ENCODE results near the gene FAF1. TPM values are rescaled to one million over a fixed set of nuclear protein-coding genes. Genes with fewer than 3 reads are reported as not detected.

FAF1 gene
- total and polyA plus RNA-seq, 8 donors, result 20.1 to 144 (median 27.4) TPM

DNA sequence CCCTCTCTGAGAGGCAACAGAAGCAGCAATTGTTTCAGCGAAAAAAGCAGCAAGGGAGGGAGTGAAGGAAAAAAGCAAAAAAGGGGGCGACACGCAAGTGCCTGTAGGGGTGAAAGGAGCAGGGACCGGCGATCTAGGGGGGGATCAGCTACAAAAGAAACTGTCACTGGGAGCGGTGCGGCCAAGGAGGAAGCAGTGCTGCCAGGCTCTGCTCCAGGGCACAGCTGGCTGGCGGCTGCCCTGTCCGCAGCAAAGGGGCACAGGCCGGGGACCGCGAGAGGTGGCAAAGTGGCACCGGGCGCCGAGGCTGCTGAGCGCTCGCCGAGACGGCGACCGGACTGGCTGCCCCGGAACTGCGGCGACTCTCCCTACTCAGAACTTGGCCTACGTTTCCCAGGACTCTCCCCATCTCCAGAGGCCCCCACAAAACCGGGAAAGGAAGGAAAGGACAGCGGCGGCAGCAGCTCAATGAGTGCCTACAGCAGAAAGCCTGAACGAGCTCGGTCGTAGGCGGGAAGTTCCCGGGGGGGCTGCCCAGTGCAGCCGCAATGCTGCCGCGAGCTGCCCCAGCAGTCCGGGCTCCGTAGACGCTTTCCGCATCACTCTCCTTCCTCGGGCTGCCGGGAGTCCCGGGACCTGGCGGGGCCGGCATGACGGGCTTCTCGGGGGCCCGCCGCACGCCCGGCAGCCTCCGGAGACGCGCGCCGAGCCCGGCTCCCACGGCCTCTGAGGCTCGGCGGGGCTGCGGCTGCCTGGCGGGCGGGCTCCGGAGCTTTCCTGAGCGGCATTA is 8.9 kb upstream of the FAF1 start:
- no peak for TF ChIP-seq POLR2A (IDR thresholded peaks at IDR 0.05)
- TF ChIP-seq EP300 (IDR thresholded peaks at IDR 0.05), result no peak
- no peak for TF ChIP-seq POLR2AphosphoS5 (IDR thresholded peaks at IDR 0.05)
- TF ChIP-seq, protein P1, sequence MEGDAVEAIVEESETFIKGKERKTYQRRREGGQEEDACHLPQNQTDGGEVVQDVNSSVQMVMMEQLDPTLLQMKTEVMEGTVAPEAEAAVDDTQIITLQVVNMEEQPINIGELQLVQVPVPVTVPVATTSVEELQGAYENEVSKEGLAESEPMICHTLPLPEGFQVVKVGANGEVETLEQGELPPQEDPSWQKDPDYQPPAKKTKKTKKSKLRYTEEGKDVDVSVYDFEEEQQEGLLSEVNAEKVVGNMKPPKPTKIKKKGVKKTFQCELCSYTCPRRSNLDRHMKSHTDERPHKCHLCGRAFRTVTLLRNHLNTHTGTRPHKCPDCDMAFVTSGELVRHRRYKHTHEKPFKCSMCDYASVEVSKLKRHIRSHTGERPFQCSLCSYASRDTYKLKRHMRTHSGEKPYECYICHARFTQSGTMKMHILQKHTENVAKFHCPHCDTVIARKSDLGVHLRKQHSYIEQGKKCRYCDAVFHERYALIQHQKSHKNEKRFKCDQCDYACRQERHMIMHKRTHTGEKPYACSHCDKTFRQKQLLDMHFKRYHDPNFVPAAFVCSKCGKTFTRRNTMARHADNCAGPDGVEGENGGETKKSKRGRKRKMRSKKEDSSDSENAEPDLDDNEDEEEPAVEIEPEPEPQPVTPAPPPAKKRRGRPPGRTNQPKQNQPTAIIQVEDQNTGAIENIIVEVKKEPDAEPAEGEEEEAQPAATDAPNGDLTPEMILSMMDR (IDR thresholded peaks at IDR 0.05), result no peak
- Histone ChIP-seq H3K27ac (peak overlapping the region; percentile 93 to 99 (median 98)), H3K36me3 (no peaks in the 10 kb centered on the region), H3K4me1 (peaks cover 11 to 36% (median 23%) of the 10 kb centered on the region in 4 donors), H3K4me3 (peak overlapping the region; percentile 74 to 87 (median 80)), H3K27me3 (no peaks in the 10 kb centered on the region), H3K9me3 (no peaks in the 10 kb centered on the region)
- WGBS, 5 donors, result 0 to 1% (median 1%) methylated on average over 24 to 65 of the region's 65 CpGs
- intact Hi-C loops (cut with DNase I; ENCODE audit: low total_unique reads), result no loop called here
- DNase-seq, result peak; percentile 56 to 67

DNA sequence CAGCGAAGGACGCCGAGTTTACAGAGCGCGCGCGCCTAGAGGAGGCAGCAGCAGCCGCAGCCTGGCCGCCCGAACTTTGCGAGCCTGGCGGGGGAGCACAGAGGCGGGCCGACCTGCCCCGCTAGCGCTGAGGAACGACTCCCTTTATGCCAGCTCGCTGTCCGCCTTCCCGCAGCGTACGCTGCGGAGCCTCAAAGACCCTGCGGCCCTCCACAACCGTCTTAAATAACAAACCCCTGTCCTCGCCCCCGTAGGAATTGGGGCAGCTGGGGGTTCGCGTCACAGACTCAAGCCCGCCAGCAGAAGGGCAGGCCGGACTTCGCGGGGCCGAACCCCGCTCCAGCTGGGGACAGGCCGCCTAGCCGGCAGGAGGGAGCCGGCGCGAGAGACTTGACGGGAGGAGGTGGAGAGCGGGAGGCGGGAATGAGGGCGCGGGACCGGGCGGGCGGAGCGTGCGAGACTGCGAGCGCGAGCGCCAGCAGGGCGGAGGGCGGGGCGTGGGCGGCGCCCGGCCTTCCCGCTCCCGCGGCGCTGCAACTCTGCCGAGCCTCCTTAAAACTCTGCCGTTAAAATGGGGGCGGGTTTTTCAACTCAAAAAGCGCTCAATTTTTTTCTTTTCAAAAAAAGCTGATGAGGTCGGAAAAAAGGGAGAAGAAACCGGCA is 8.2 kb upstream of the FAF1 start:
- intact Hi-C loops (cut with DNase I; ENCODE audit: low total_unique reads), result no loop called here
- peaks cover 11 to 36% (median 23%) of the 10 kb centered on the region in 4 donors for H3K4me1 ChIP-seq
- DNase-seq, result peak; percentile 91 to 97
- peak overlapping the region; percentile 74 to 87 (median 80) for H3K4me3 ChIP-seq
- peak; percentile 33 to 88 (median 86) for TF ChIP-seq POLR2AphosphoS5 (IDR thresholded peaks at IDR 0.05)
- TF ChIP-seq EP300 (IDR thresholded peaks at IDR 0.05), result no peak
- TF ChIP-seq POLR2A (IDR thresholded peaks at IDR 0.05), result peak in 1 of 4 donors; percentile 34
- TF ChIP-seq, protein P1 (IDR thresholded peaks at IDR 0.05), result peak in 3 of 7 experiments; percentile 34 to 49 (median 40)
- H3K36me3 ChIP-seq, result no peaks in the 10 kb centered on the region
- WGBS, 5 donors, result 0 to 1% (median 0%) methylated on average over 57 to 70 of the region's 70 CpGs
- H3K27me3 ChIP-seq, result no peaks in the 10 kb centered on the region
- H3K9me3 ChIP-seq, result no peaks in the 10 kb centered on the region
- H3K27ac ChIP-seq, result peak overlapping the region; percentile 93 to 99 (median 98)

DNA sequence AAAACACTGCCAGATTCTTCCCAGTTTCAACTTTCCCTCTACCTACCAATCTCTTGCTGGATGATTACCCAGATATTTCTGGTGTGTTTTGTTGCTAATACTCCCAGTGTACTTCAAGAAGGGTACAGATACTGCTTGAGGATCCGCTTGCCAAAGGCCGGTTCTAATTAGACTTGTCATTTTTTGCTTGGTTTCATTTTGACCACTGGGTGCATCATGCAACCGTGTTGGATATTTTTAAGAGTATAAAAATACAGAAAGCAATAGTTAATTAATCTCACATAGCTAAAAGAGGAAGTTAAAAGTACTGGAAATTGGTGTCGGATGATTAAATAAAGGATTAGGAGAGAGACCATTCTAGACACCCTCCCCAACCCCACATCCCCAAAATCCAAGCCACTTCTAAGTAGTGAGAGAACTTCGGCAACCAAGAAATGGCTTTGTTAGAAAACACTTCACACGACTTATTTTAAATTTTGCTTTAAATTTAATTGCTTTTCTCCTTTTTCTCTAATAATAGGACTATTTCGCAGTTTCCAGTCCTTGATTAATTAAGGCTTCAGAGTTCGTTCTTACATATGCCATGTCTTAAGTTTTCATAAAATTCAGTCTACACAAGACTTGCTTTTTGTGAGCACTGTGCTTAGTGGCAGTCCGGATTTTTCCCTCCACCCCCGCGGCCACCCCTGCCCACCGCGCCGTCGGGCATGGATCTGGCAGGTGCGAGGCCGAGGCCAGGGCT is 7.5 kb upstream of the FAF1 start:
- H3K27ac ChIP-seq, result peak overlapping the region; percentile 93 to 99 (median 98)
- H3K27me3 ChIP-seq, result no peaks in the 10 kb centered on the region
- DNase-seq, result no peak
- H3K36me3 ChIP-seq, result no peaks in the 10 kb centered on the region
- no peaks in the 10 kb centered on the region for H3K9me3 ChIP-seq
- intact Hi-C loops (cut with DNase I; ENCODE audit: low total_unique reads), result no loop called here
- WGBS, 5 donors, result 18 to 30% (median 24%) methylated on average over 13 to 17 of the region's 17 CpGs
- no peak for TF ChIP-seq POLR2AphosphoS5 (IDR thresholded peaks at IDR 0.05)
- TF ChIP-seq, protein P1 (IDR thresholded peaks at IDR 0.05), result no peak
- TF ChIP-seq POLR2A (IDR thresholded peaks at IDR 0.05), result no peak
- TF ChIP-seq EP300 (IDR thresholded peaks at IDR 0.05), result no peak
- peaks cover 11 to 36% (median 23%) of the 10 kb centered on the region in 4 donors for H3K4me1 ChIP-seq
- peak overlapping the region; percentile 74 to 87 (median 80) for H3K4me3 ChIP-seq

DNA sequence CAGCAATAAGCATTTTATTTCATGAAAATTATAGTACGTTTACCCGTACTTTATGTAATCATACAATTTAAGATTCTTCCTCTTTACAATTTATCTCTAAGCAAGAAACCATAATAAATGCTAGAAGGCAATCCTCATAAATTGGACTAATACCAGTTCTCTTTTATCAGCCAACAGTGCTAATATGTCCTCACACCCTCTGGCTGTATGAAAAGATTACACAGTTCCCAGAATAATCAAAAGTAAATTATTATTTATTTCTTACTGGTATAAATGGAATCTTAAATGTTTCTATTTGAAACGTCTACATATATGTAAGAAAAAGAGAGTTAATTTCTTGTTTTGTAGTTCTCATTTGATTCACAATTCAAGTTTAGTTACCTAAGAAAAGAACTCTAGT is 6.9 kb upstream of the FAF1 start:
- no peak for DNase-seq
- Histone ChIP-seq H3K4me1 (peaks cover 11 to 35% (median 23%) of the 10 kb centered on the region in 4 donors), H3K4me3 (no peak overlapping the region), H3K27ac (peak overlapping the region in 4 of 5 donors; percentile 93 to 98 (median 98)), H3K9me3 (no peaks in the 10 kb centered on the region), H3K36me3 (no peaks in the 10 kb centered on the region), H3K27me3 (no peaks in the 10 kb centered on the region)
- TF ChIP-seq, protein P1 (IDR thresholded peaks at IDR 0.05), result no peak
- TF ChIP-seq EP300 (IDR thresholded peaks at IDR 0.05) (no peak), POLR2AphosphoS5 (IDR thresholded peaks at IDR 0.05) (no peak), POLR2A (IDR thresholded peaks at IDR 0.05) (no peak)
- intact Hi-C loops (cut with DNase I; ENCODE audit: low total_unique reads), result no loop called here
- 61 to 83% (median 70%) methylated on average over 3 of the region's 3 CpGs for WGBS, 5 donors
